ENCODE results near the gene SLC8A3. TPM values are rescaled to one million over a fixed set of nuclear protein-coding genes. Genes with fewer than 3 reads are reported as not detected.

Gene SLC8A3
- polyA plus RNA-seq, 6 donors from 2014 or later = 0.24 TPM; not detected in 5

DNA sequence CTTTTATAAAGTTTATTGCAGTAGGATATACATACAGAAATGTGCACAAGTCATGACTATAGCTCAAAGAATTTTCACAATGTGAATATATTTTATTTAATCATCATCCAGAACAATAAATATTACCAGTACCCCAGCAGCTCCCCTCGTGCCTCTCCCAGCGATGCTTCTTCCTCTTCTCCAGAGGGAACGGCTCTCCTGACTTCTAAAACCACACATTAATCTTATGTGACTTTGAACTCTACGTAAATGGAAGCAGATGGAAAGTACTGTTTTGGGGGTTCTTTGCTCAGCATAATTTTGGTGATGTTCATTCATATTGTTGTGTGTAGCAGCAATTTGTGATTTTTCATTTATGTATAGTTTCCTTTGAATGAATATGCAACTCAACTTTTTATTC lies 4.6 kb upstream of the SLC8A3 start:
- H3K4me3 Mint-ChIP-seq = no peak overlapping the region
- ATAC-seq (ENCODE audit: low read depth in 2 of 2) = no peak
- peaks cover 0 to 16% (median 8%) of the 10 kb centered on the region in 3 donors for H3K4me1 Mint-ChIP-seq
- no peak for DNase-seq
- H3K27ac Mint-ChIP-seq = no peak overlapping the region
- H3K36me3 Mint-ChIP-seq = peaks cover 0 to 5% of the 10 kb centered on the region in 2 donors
- peaks cover 64 to 85% (median 82%) of the 10 kb centered on the region in 3 donors for H3K27me3 Mint-ChIP-seq
- H3K9me3 Mint-ChIP-seq = peaks cover 0 to 28% (median 18%) of the 10 kb centered on the region in 7 donors

DNA sequence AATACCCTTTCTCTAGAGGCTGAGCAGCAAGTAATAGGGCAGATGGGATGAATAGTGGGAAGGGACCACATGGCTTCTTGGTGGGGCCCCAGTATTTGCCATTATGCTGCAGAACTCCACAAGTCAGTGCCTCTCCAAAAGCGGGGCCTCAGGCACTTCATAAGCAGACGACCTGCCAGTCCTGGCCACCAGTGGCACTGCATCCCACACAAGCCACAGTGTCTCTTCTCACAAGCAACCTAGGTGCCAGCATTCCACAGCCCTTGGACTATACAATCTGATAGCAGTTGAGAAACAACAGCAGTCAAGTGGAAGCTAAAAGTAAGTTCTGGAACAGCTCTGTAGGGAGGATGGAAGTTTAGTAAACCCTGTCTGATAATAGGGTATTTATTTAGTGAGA lies 4.2 kb upstream of the SLC8A3 start:
- Mint-ChIP-seq H3K4me1 (peaks cover 4 to 19% (median 11%) of the 10 kb centered on the region in 3 donors), H3K27ac (no peak overlapping the region), H3K36me3 (peaks cover 0 to 5% of the 10 kb centered on the region in 2 donors), H3K9me3 (peaks cover 0 to 28% (median 18%) of the 10 kb centered on the region in 7 donors), H3K4me3 (no peak overlapping the region), H3K27me3 (peaks cover 67 to 87% (median 86%) of the 10 kb centered on the region in 3 donors)
- ATAC-seq (ENCODE audit: low read depth in 2 of 2) (no peak), DNase-seq (no peak)

DNA sequence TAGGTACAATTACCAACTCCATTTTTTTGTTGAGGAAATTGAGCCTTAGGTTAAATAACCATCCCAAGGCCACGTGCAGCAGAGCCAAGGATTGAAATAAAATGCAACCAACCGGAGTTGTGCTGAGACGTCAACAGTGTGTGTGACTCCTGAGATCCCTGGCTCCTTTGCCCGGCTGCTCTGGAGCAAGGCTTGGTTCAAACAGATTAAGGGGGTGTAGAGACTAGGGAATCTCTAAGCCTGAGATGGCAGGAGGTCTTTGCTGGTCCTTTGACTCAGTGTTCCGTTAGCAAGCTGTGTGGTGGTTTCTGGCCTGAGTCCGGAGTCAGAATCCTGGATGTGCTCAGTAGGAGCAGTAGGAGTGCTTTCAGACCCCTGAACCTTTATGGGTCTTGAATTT lies 1.4 kb upstream of the SLC8A3 start:
- DNase-seq (no peak), ATAC-seq (ENCODE audit: low read depth in 2 of 2) (no peak)
- H3K9me3 Mint-ChIP-seq = peaks cover 0 to 15% (median 10%) of the 10 kb centered on the region in 7 donors
- peaks cover 0 to 5% of the 10 kb centered on the region in 2 donors for H3K36me3 Mint-ChIP-seq
- peaks cover 62 to 83% (median 80%) of the 10 kb centered on the region in 3 donors for H3K27me3 Mint-ChIP-seq
- H3K27ac Mint-ChIP-seq = no peak overlapping the region
- H3K4me3 Mint-ChIP-seq = peak overlapping the region in 4 of 8 donors; percentile 45 to 70 (median 62)
- peaks cover 19 to 33% (median 20%) of the 10 kb centered on the region in 3 donors for H3K4me1 Mint-ChIP-seq

DNA sequence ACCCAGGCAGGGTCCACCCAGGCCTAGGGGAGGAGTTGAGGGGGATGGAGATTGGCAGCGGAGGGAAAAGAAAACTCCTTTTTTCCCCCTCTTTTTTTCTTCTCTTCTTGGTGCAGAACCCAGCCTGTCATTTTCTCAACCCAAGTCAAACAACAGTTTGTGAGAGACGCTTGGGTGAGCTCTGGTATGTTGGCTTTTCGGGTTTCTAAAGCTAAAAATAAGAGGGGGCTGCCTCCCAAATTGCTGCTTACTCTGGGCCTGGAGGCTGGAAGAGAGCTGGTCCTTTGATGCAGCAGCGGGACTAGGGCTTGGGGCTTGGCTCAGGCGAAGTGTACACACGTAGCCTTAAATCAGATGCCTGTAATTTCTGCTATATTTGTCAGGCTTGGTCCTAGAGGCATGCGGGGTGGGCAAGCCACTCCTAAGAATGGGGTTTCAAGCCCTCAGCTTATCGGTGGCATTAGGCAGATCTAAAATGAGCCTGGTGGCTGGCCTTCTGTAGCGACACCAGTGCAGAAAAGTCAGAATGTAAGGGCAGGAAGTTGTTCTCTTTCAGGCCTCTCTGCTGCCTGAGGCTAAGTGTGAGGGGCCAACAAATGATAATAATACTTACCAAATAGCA lies 816 bp upstream of the SLC8A3 start:
- H3K4me3 Mint-ChIP-seq = peak overlapping the region; percentile 45 to 82 (median 62)
- no peak overlapping the region for H3K27ac Mint-ChIP-seq
- H3K9me3 Mint-ChIP-seq = peaks cover 0 to 9% (median 5%) of the 10 kb centered on the region in 7 donors
- peaks cover 19 to 33% (median 20%) of the 10 kb centered on the region in 3 donors for H3K4me1 Mint-ChIP-seq
- DNase-seq = no peak
- ATAC-seq (ENCODE audit: low read depth in 2 of 2) = no peak
- peaks cover 56 to 79% (median 74%) of the 10 kb centered on the region in 3 donors for H3K27me3 Mint-ChIP-seq
- H3K36me3 Mint-ChIP-seq = no peaks in the 10 kb centered on the region

DNA sequence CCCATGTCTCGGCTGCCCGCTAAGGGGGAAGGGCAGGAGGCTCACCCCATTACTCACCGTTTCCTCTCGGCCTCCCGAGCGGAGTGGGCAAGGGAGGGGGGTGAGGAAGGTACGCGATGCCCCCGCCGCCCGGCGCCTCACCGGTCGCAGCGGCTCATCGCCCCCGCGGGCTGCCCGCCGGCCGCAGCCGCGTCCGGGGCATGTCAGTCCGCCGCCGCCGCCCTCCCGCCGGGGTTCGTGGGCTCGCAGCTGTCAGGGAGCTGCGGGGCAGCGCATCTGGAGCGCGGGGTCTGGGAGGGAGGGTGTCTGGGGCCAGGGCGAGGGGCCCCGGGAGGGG lies 461 bp downstream of the SLC8A3 start:
- peaks cover 0 to 4% (median 0%) of the 10 kb centered on the region in 7 donors for H3K9me3 Mint-ChIP-seq
- H3K27me3 Mint-ChIP-seq = peaks cover 43 to 67% (median 62%) of the 10 kb centered on the region in 3 donors
- peak overlapping the region in 7 of 8 donors; percentile 81 to 95 (median 85) for H3K4me3 Mint-ChIP-seq
- H3K27ac Mint-ChIP-seq = peak overlapping the region in 1 of 6 donors; percentile 18
- H3K36me3 Mint-ChIP-seq = no peaks in the 10 kb centered on the region
- DNase-seq (no peak), ATAC-seq (ENCODE audit: low read depth in 2 of 2) (peak; percentile 20 to 22)
- peaks cover 19 to 33% (median 20%) of the 10 kb centered on the region in 3 donors for H3K4me1 Mint-ChIP-seq

DNA sequence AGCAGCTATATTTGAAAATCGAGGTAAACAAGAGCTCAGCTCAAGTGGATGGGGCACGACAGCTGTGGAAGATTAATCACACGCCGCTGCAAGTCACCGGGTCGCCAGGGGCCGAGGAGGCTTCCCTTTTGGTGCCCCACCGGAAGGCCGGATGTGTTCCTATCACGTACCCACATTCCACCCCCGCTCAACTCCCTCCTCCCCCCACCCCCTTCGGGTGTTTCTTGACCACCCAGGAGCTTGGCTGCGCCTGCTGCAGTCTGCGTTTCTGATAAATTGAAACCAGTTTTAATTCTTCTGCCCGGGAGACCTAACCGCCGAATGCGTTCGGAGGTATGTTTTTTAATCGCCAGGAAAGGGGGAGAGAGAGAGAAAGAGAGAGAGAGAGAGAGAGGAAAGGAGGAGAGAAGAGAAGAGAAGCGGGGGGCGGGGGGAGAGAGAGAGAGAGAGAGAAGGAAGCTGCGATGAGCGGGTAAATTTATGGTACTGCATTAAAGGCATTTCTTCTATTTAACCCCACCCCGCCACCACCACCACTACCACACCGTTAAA lies 1.8 kb downstream of the SLC8A3 start:
- H3K36me3 Mint-ChIP-seq = no peaks in the 10 kb centered on the region
- peaks cover 39 to 61% (median 50%) of the 10 kb centered on the region in 3 donors for H3K27me3 Mint-ChIP-seq
- ATAC-seq (ENCODE audit: low read depth in 2 of 2) = peak; percentile 19 to 27
- H3K9me3 Mint-ChIP-seq = peaks cover 0 to 4% (median 0%) of the 10 kb centered on the region in 7 donors
- peak overlapping the region; percentile 81 to 95 (median 86) for H3K4me3 Mint-ChIP-seq
- H3K4me1 Mint-ChIP-seq = peaks cover 19 to 33% (median 20%) of the 10 kb centered on the region in 3 donors
- DNase-seq = no peak
- H3K27ac Mint-ChIP-seq = peak overlapping the region in 2 of 6 donors; percentile 18 to 67

DNA sequence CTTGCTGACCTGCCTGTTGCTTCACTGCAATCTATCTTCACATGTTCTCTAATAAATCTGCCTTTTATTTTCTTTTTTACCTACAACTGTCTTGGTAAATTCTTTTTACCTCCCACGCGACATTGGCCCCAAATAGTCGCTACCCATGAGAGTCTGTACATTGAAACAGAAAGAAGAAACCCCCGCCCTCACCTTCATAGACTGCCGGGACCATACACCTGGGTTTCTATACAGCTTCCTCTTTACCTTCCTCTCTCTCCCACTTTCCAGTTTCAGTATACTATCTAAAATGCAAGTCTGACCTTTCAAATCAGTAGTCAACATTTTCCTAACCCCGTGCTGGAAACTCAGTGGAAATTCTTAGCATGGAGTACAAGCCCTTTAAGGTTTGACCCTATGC lies 4.8 kb downstream of the SLC8A3 start:
- Mint-ChIP-seq H3K27ac (no peak overlapping the region), H3K36me3 (no peaks in the 10 kb centered on the region), H3K4me1 (peaks cover 12 to 20% (median 19%) of the 10 kb centered on the region in 3 donors), H3K9me3 (no peaks in the 10 kb centered on the region), H3K27me3 (peaks cover 15 to 31% (median 26%) of the 10 kb centered on the region in 3 donors), H3K4me3 (no peak overlapping the region)
- ATAC-seq (ENCODE audit: low read depth in 2 of 2) = peak; percentile 24 to 27
- no peak for DNase-seq

DNA sequence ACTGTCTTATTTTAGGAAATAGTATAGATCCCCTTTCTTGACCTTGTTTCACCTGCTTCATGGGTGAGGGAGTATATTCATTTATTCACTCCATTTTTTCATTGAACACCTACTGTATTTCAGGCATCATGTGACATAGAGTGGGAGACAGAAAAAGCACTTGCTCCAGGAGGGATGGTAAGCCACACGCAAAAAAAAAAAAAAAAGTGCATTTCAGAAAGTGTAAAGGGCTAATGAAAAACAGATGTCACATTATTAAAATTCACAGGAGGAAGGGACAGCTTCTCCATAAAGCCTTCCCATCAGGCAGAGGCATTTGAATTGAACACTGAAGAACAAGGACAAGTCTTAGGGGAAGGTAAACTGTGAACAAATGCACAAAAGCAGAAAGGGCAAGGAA lies 7.5 kb downstream of the SLC8A3 start:
- H3K27ac Mint-ChIP-seq = no peak overlapping the region
- no peaks in the 10 kb centered on the region for H3K9me3 Mint-ChIP-seq
- H3K36me3 Mint-ChIP-seq = no peaks in the 10 kb centered on the region
- H3K4me1 Mint-ChIP-seq = no peaks in the 10 kb centered on the region
- no peak overlapping the region for H3K4me3 Mint-ChIP-seq
- peaks cover 9 to 25% (median 11%) of the 10 kb centered on the region in 3 donors for H3K27me3 Mint-ChIP-seq
- DNase-seq (no peak), ATAC-seq (ENCODE audit: low read depth in 2 of 2) (no peak)

DNA sequence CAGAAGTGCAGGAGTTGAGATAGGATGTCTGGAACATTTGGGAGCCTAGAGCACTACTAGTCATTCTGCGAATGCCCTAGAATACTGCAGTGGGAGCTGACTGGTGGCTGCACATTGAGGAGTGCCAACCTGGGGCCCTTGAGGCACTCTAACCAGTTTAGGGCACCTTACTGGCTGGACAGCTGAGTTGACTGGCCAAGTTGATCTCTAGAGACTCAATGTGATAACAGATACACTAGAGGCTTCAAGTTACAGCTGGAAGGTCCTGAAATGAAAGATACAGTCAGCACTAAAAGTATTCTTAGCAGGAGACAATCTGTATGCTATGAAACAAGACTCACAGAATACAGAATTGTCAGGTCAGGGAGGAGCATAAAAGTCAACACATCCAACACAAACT lies 8.0 kb downstream of the SLC8A3 start:
- H3K4me1 Mint-ChIP-seq = no peaks in the 10 kb centered on the region
- H3K27ac Mint-ChIP-seq = no peak overlapping the region
- no peaks in the 10 kb centered on the region for H3K36me3 Mint-ChIP-seq
- H3K9me3 Mint-ChIP-seq = no peaks in the 10 kb centered on the region
- H3K4me3 Mint-ChIP-seq = no peak overlapping the region
- no peak for ATAC-seq (ENCODE audit: low read depth in 2 of 2)
- peaks cover 6 to 25% (median 6%) of the 10 kb centered on the region in 3 donors for H3K27me3 Mint-ChIP-seq
- DNase-seq = no peak

DNA sequence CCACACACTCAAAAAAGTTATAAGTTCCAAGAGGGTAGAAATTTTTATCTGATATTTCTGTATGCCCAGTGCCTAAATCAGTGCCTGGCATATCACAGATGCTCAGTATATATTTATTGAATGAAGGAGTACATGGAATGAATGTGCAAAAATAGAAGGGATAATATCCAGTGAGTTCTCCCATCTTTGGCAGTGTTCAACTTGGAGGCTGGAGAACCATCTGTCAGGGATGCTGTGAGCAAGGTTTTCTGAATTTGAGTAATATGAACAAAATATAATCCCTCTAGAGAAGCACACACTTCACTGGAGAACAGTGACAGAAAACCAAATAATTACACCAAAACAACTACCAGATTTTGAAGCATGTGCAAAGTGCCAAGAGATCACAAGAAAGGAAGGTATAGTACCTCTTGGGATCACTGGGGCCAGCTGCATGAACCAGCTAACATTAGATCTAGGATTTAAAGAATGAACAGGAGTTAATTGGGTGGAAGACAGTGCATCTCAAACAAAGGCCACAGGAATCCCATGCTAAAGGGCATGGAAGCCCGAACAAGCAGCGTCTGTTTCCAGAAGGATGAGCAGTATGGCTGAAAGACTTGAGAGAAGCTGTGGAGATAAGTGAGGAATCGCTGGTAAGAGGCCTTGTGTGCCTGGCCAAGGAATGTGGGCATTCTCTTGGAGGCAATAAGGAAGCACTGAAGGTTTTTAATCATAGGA lies 11.5 kb downstream of the SLC8A3 start:
- Mint-ChIP-seq H3K36me3 (no peaks in the 10 kb centered on the region), H3K4me3 (no peak overlapping the region), H3K4me1 (no peaks in the 10 kb centered on the region), H3K9me3 (no peaks in the 10 kb centered on the region), H3K27ac (no peak overlapping the region), H3K27me3 (peaks cover 6 to 35% (median 19%) of the 10 kb centered on the region in 3 donors)
- DNase-seq = no peak
- no peak for ATAC-seq (ENCODE audit: low read depth in 2 of 2)

DNA sequence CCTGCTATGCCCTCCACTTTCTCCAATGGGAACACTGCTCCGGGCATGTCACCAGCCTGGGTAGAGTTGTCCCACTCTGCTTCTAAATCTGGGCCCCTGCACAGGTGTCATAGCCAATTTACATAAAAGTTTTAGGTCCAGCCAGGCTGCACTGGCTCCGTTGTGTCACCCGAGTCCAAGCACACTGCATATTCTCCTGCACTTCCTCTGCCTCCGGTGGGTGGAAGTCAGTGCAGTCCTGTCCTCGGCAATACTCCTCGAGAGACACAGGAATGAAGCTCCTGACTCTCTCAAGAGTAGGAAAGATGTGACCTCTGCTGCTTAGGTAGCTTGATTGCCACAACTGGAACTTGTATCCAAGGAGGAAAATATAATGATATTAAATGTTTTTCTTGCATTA lies 15.2 kb downstream of the SLC8A3 start:
- peaks cover 0 to 3% (median 0%) of the 10 kb centered on the region in 7 donors for H3K9me3 Mint-ChIP-seq
- no peaks in the 10 kb centered on the region for H3K36me3 Mint-ChIP-seq
- ATAC-seq (ENCODE audit: low read depth in 2 of 2) (no peak), DNase-seq (no peak)
- peak overlapping the region in 1 of 6 donors; percentile 7 for H3K27ac Mint-ChIP-seq
- H3K27me3 Mint-ChIP-seq = peaks cover 15 to 38% (median 26%) of the 10 kb centered on the region in 3 donors
- H3K4me3 Mint-ChIP-seq = no peak overlapping the region
- peaks cover 0 to 11% (median 0%) of the 10 kb centered on the region in 3 donors for H3K4me1 Mint-ChIP-seq

DNA sequence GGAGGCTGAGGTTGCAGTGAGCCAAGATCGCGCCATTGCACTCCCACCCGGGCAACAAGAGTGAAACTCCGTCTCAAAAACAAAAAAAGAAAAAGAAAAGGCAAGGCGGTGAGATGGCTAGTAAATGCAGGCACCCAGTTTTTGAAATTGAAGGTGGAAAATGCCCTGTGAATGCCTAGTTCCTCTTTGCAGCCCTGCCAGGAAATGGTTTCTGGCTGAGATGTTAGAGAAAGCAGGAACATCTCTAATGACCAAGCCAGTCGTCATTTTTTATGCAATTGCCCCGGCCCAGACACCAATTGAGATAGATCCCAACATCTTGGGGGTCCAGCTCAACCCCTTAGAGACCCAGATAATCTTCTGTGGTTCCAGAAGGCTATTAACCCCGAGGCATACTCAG lies 17.0 kb downstream of the SLC8A3 start:
- ATAC-seq (ENCODE audit: low read depth in 2 of 2) = no peak
- H3K4me1 Mint-ChIP-seq = peaks cover 0 to 11% (median 0%) of the 10 kb centered on the region in 3 donors
- no peak for DNase-seq
- no peak overlapping the region for H3K4me3 Mint-ChIP-seq
- peaks cover 0 to 3% (median 0%) of the 10 kb centered on the region in 7 donors for H3K9me3 Mint-ChIP-seq
- no peak overlapping the region for H3K27ac Mint-ChIP-seq
- H3K27me3 Mint-ChIP-seq = peaks cover 24 to 36% (median 28%) of the 10 kb centered on the region in 3 donors
- H3K36me3 Mint-ChIP-seq = no peaks in the 10 kb centered on the region

DNA sequence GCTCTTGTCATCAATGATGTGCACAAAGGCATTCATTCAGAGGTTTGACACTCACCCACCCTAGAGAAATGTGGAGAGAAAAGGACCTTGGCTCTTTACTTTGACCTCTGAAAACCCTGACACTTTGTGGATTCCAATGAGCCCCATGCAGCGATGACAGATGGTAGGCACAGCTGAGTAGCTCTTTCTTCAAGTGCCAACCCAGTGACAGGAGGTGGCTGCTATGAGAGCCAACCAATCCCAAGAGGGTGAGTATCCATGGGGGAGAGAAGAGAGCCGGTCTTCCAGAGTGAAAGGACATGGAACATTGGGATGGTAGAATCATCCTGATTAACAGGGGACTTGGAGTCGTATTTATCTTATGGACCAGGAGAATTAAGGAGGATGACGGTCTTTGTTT lies 17.8 kb downstream of the SLC8A3 start:
- Mint-ChIP-seq H3K27me3 (peaks cover 24 to 31% (median 29%) of the 10 kb centered on the region in 3 donors), H3K27ac (peak overlapping the region in 1 of 6 donors; percentile 5), H3K4me1 (peaks cover 0 to 11% (median 0%) of the 10 kb centered on the region in 3 donors), H3K36me3 (no peaks in the 10 kb centered on the region), H3K9me3 (peaks cover 0 to 3% (median 0%) of the 10 kb centered on the region in 7 donors), H3K4me3 (no peak overlapping the region)
- no peak for ATAC-seq (ENCODE audit: low read depth in 2 of 2)
- DNase-seq = no peak

All from naive B cell (primary cell).